Parathyroid adenoma (tissue), 2 donors: Measurements from ENCODE around the gene SHROOM3.

Experiments used
- H2AFZ ChIP-seq: fragments of 300-600 bp; sonication (generic); one replicate; pipeline ENCODE4 v1.7.0; 2017; ENCODE audit warnings: antibody characterized with exemption, mild to moderate bottlenecking
- H3K27ac ChIP-seq: fragments of 300-600 bp; sonication (generic); one replicate; pipeline ENCODE4 v1.7.0; 2017
- H3K27me3 ChIP-seq: fragments of 300-600 bp; sonication (generic); one replicate; pipeline ENCODE4 v1.7.0; 2017; ENCODE audit warnings: low read length; ENCODE audit not compliant: control insufficient read depth, insufficient read depth
- H3K36me3 ChIP-seq: fragments of 300-600 bp; sonication (generic); one replicate; pipeline ENCODE4 v1.7.0; 2017; ENCODE audit warnings: low read length; ENCODE audit not compliant: control insufficient read depth, insufficient read depth
- H3K4me1 ChIP-seq: fragments of 300-600 bp; sonication (generic); one replicate; pipeline ENCODE4 v1.7.0; 2017; ENCODE audit warnings: control low read depth
- H3K4me2 ChIP-seq: fragments of 300-600 bp; sonication (generic); one replicate; pipeline ENCODE4 v1.7.0; 2017; ENCODE audit warnings: low read length
- H3K4me3 ChIP-seq: fragments of 300-600 bp; sonication (generic); one replicate; pipeline ENCODE4 v1.7.0; 2017; ENCODE audit warnings: low read depth, low read length
- H3K79me2 ChIP-seq: fragments of 300-600 bp; sonication (generic); one replicate; pipeline ENCODE4 v1.7.0; 2017; ENCODE audit warnings: control low read depth
- H3K9ac ChIP-seq: fragments of 300-600 bp; sonication (generic); one replicate; pipeline ENCODE4 v1.7.0; 2017; ENCODE audit warnings: mild to moderate bottlenecking
- H3K9me3 ChIP-seq: fragments of 300-600 bp; sonication (generic); one replicate; pipeline ENCODE4 v1.7.0; 2017; ENCODE audit warnings: low read length; ENCODE audit not compliant: control insufficient read depth
- CTCF ChIP-seq: fragments of 300-600 bp; sonication (generic); IDR thresholded peaks from one replicate; pipeline ENCODE4 v1.7.0; 2017; ENCODE audit warnings: antibody characterized with exemption, mild to moderate bottlenecking
- donor health status: primary hyperparathyroidism.

The SHROOM3 gene

GRCh38 chr4:76640353-76640910 lies 205.4 kb downstream of the SHROOM3 start:
- Histone ChIP-seq H3K27ac (no peak overlapping the region), H3K4me3 (no peak overlapping the region), H3K79me2 (no peaks in the 10 kb centered on the region)

GRCh38 chr4:76641351-76641750 lies 206.3 kb downstream of the SHROOM3 start:
- no peak for TF ChIP-seq CTCF

More at GRCh38 chr4:76640353-76640910, 205.4 kb downstream of the SHROOM3 start:
- no peak for TF ChIP-seq CTCF
- Histone ChIP-seq H3K4me2 (peak overlapping the region; percentile 14), H2AFZ (no peak overlapping the region), H3K27me3 (no peaks in the 10 kb centered on the region), H3K36me3 (no peaks in the 10 kb centered on the region), H3K9me3 (no peaks in the 10 kb centered on the region), H3K9ac (no peak overlapping the region), H3K4me1 (no peaks in the 10 kb centered on the region)

GRCh38 chr4:76641758-76642157 lies 206.7 kb downstream of the SHROOM3 start:
- H3K27ac ChIP-seq = no peak overlapping the region
- no peaks in the 10 kb centered on the region for H3K9me3 ChIP-seq
- H3K9ac ChIP-seq = no peak overlapping the region
- H3K36me3 ChIP-seq = no peaks in the 10 kb centered on the region
- H3K79me2 ChIP-seq = no peaks in the 10 kb centered on the region
- H3K4me3 ChIP-seq = no peak overlapping the region
- no peak for TF ChIP-seq CTCF
- H3K27me3 ChIP-seq = no peaks in the 10 kb centered on the region
- H3K4me2 ChIP-seq = no peak overlapping the region
- H3K4me1 ChIP-seq = no peaks in the 10 kb centered on the region
- no peak overlapping the region for H2AFZ ChIP-seq

More at GRCh38 chr4:76641351-76641750, 206.3 kb downstream of the SHROOM3 start:
- Histone ChIP-seq H3K27me3 (no peaks in the 10 kb centered on the region), H3K4me3 (no peak overlapping the region), H3K9ac (no peak overlapping the region), H3K79me2 (no peaks in the 10 kb centered on the region), H3K4me2 (no peak overlapping the region), H3K4me1 (no peaks in the 10 kb centered on the region), H3K27ac (no peak overlapping the region), H3K36me3 (no peaks in the 10 kb centered on the region), H3K9me3 (no peaks in the 10 kb centered on the region), H2AFZ (no peak overlapping the region)

- no peaks in the 10 kb centered on the region for H3K9me3 ChIP-seq
Observed at GRCh38 chr4:76644831-76645485, 209.9 kb downstream of the SHROOM3 start.

More at GRCh38 chr4:76644831-76645485, 209.9 kb downstream of the SHROOM3 start:
- no peak overlapping the region for H3K27ac ChIP-seq
- H3K4me2 ChIP-seq = no peak overlapping the region
- H3K9ac ChIP-seq = no peak overlapping the region
- no peaks in the 10 kb centered on the region for H3K27me3 ChIP-seq
- H3K4me1 ChIP-seq = no peaks in the 10 kb centered on the region
- no peak for TF ChIP-seq CTCF
- H3K36me3 ChIP-seq = no peaks in the 10 kb centered on the region
- no peaks in the 10 kb centered on the region for H3K79me2 ChIP-seq
- no peak overlapping the region for H3K4me3 ChIP-seq
- no peak overlapping the region for H2AFZ ChIP-seq
